HCT116 (cell line): Measurements from ENCODE around the gene ZNF652. TPM values are rescaled to one million over a fixed set of nuclear protein-coding genes. Genes with fewer than 3 reads are reported as not detected.

Source experiments
- ATAC-seq: fragments of 200-7000 bp; cut with Tn5 transposase; 2 replicates; pipeline ENCODE4 v1.9.1; 2020; ENCODE audit warnings: mild to moderate bottlenecking, moderate library complexity
- BruUV-seq: library from RNA; stranded (reverse); fragments of 400-500 nt; replicated peaks from 2 replicates; lab custom pipeline; 2021; lab: Mats Ljungman, UMichigan
- CTCF ChIA-PET: fragments of 300-600 bp; sonication (Branson Sonifier 250); formaldehyde crosslinking; loops from one replicate; lab custom pipeline; 2021; ENCODE audit warnings: antibody characterized with exemption; lab: Charles Lee
- POLR2A ChIA-PET: fragments of 300-600, 350-600 bp; sonication (Branson Sonifier 250); formaldehyde crosslinking; loops from one replicate; lab custom pipeline; 2021; ENCODE audit warnings: antibody characterized with exemption; lab: Charles Lee
- RAD21 ChIA-PET, 2 experiments: fragments of 300-600 bp; sonication (Branson Sonifier 250); formaldehyde crosslinking; loops; one replicate each; lab custom pipeline; 2023; ENCODE audit warnings: low total read pairs in 2 of 2; ENCODE audit not compliant: uncharacterized antibody in 2 of 2, unreplicated experiment in 2 of 2, low non-redundant PET in 1 of 2; lab: Charles Lee
- DNase-seq: peaks from one replicate; pipeline ENCODE4 v3.0.0-alpha.2; 2010; ENCODE audit warnings: low read depth, low spot score
- H2AFZ ChIP-seq: fragments of 200-600 bp; shearing (Covaris generic), sonication (generic); 2 replicates; pipeline ENCODE4 v1.6.1; 2017; ENCODE audit warnings: low read depth, mixed run types, mixed read lengths, antibody characterized with exemption, low read length; ENCODE audit not compliant: poor library complexity, severe bottlenecking
- H3K27ac ChIP-seq: 2 replicates; pipeline ENCODE4 v1.5.1; 2012; ENCODE audit warnings: low read depth, low read length
- H3K27me3 ChIP-seq: fragments of 200-600 bp; sonication (generic); 2 replicates; pipeline ENCODE4 v1.6.1; 2016; ENCODE audit warnings: mixed run types, low read length, mixed read lengths; ENCODE audit not compliant: insufficient read depth
- H3K36me3 ChIP-seq, 2 experiments: fragments of 200-500 bp in 1 of 2; fragments of 200-600 bp in 1 of 2; sonication (Bioruptor generic) in 1 of 2; sonication (generic) in 1 of 2; 2 replicates each; pipeline versions ENCODE4 v1.5.1 to v1.6.1; 2014 to 2016; ENCODE audit warnings: low read length in 2 of 2, inconsistent platforms in 1 of 2, mixed read lengths in 1 of 2, mixed run types in 1 of 2; ENCODE audit not compliant: insufficient read depth in 2 of 2, control insufficient read depth in 1 of 2
- H3K4me1 ChIP-seq, 2 experiments: fragments of 200-600 bp in 1 of 2; sonication (generic) in 1 of 2; 2 replicates each; pipeline versions ENCODE4 v1.5.1 to v1.6.1; 2012 to 2017; ENCODE audit warnings: low read length in 2 of 2, inconsistent platforms in 1 of 2, mild to moderate bottlenecking in 1 of 2, mixed read lengths in 1 of 2, mixed run types in 1 of 2, moderate library complexity in 1 of 2; ENCODE audit not compliant: insufficient read depth in 2 of 2, control insufficient read depth in 1 of 2
- H3K4me2 ChIP-seq: fragments of 200-600 bp; sonication (generic); 2 replicates; pipeline ENCODE4 v1.6.1; 2017; ENCODE audit warnings: mixed run types, low read length, mixed read lengths
- H3K4me3 ChIP-seq, 2 experiments: fragments of 200-600 bp in 1 of 2; sonication (generic) in 1 of 2; replicated peaks in 1 of 2; 2 replicates each; pipeline ENCODE4 v1.5.1; 2011 to 2016; ENCODE audit warnings: low read length in 2 of 2, control low read depth in 1 of 2, low read depth in 1 of 2, mild to moderate bottlenecking in 1 of 2, mixed read lengths in 1 of 2, mixed run types in 1 of 2
- H3K79me2 ChIP-seq: fragments of 200-600 bp; sonication (generic); 2 replicates; pipeline ENCODE4 v1.6.1; 2017; ENCODE audit warnings: mild to moderate bottlenecking, mixed run types, low read length, moderate library complexity, mixed read lengths; ENCODE audit not compliant: insufficient read depth
- H3K9ac ChIP-seq: fragments of 200-600 bp; sonication (generic); 2 replicates; pipeline ENCODE4 v1.6.1; 2016; ENCODE audit warnings: low read length, mixed read lengths
- H3K9me2 ChIP-seq: fragments of 200-600 bp; sonication (generic), shearing (Covaris generic); 2 replicates; pipeline ENCODE4 v1.6.1; 2017; ENCODE audit warnings: mixed run types, mild to moderate bottlenecking, moderate library complexity; ENCODE audit not compliant: insufficient read depth
- H3K9me3 ChIP-seq, 2 experiments: fragments of 200-500 bp in 1 of 2; fragments of 200-600 bp in 1 of 2; sonication (Bioruptor generic) in 1 of 2; sonication (generic) in 1 of 2; 2 replicates each; pipeline ENCODE4 v1.6.1; 2014 to 2017; ENCODE audit warnings: low read length in 2 of 2, mixed read lengths in 2 of 2, inconsistent platforms in 1 of 2, low read depth in 1 of 2, mild to moderate bottlenecking in 1 of 2, mixed run types in 1 of 2, moderate library complexity in 1 of 2; ENCODE audit not compliant: control insufficient read depth in 1 of 2, insufficient read depth in 1 of 2
- H4K20me1 ChIP-seq: fragments of 200-600 bp; sonication (generic), shearing (Covaris generic); 2 replicates; pipeline ENCODE4 v1.6.1; 2017; ENCODE audit warnings: mixed run types, mild to moderate bottlenecking, moderate library complexity; ENCODE audit not compliant: insufficient read depth
- CBX3 ChIP-seq: IDR thresholded peaks from 2 replicates; pipeline ENCODE4 v1.6.1; 2012; ENCODE audit warnings: low read depth
- ELF1 ChIP-seq: IDR thresholded peaks from 2 replicates; pipeline ENCODE4 v1.6.1; 2012; ENCODE audit warnings: low read depth, borderline replicate concordance
- MAX ChIP-seq: IDR thresholded peaks from 2 replicates; pipeline ENCODE4 v1.6.1; 2012
- RAD21 ChIP-seq: IDR thresholded peaks from 2 replicates; pipeline ENCODE4 v1.6.1; 2012; ENCODE audit warnings: low read depth, mild to moderate bottlenecking
- REST ChIP-seq: IDR thresholded peaks from 2 replicates; pipeline ENCODE4 v1.6.1; 2012; ENCODE audit warnings: low read depth
- SIN3A ChIP-seq: IDR thresholded peaks from 2 replicates; pipeline ENCODE4 v1.6.1; 2012; ENCODE audit warnings: low read depth
- SP1 ChIP-seq: IDR thresholded peaks from 2 replicates; pipeline ENCODE4 v1.6.1; 2012; ENCODE audit warnings: low read depth
- SRF ChIP-seq: IDR thresholded peaks from 2 replicates; pipeline ENCODE4 v1.6.1; 2012; ENCODE audit warnings: low read depth
- ZFX ChIP-seq: fragments of 450-650 bp; IDR thresholded peaks from 2 replicates; pipeline ENCODE4 v1.6.1; 2017
- intact Hi-C: fragments of 100-400 bp; cut with micrococcal nuclease; formaldehyde crosslinking; loops from 2 replicates; pipeline ENCODE4 v1.10.0; 2022
- total RNA-seq: library from RNA; stranded (reverse); gene quantifications from one replicate; pipeline ENCODE4 v1.2.1, GENCODE V29; 2021; ENCODE audit not compliant: unreplicated experiment

The ZNF652 gene
- total RNA-seq, 1 experiment from 2014 or later = 27.8 TPM

DNA sequence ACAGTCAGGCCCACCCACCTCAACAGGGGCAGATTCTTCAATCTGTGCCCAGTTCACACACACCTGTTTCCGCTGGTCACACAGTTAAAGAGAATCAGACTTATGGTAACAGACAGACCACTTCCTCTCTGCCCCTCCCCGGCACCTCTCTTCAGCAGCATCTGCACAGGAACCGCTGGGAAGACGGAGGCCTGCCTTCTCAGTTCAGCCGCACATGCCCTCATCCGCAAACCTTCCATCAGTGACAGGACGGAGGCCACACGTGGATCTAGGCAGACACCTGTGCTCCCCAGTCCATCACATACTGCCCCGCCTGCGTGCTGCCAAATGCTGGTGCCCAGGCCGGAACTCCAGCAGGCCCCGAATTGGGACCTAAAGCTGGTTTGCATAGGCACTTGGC is 42.3 kb upstream of the ZNF652 start (continued):
- TF ChIP-seq RAD21 = no peak

- H3K36me3 ChIP-seq = peaks cover 54 to 59% of the 10 kb centered on the region in 2 experiments
These were observed 41.7 kb upstream of the ZNF652 start for GRCh38 chr17:49403514-49404289.

More at GRCh38 chr17:49403514-49404289, 41.7 kb upstream of the ZNF652 start:
- Histone ChIP-seq H3K4me2 (no peak overlapping the region), H2AFZ (no peak overlapping the region), H3K9me3 (no peaks in the 10 kb centered on the region), H3K9me2 (no peaks in the 10 kb centered on the region), H4K20me1 (no peaks in the 10 kb centered on the region), H3K79me2 (peaks cover 18% of the 10 kb centered on the region; the same call in 1 of the 2 replicates), H3K27me3 (no peaks in the 10 kb centered on the region), H3K4me1 (peaks cover 0 to 3% of the 10 kb centered on the region in 2 experiments; a peak in 3 of 4 replicates), H3K27ac (no peak overlapping the region), H3K4me3 (no peak overlapping the region)
- POLR2A ChIA-PET = no interaction called here
- ATAC-seq = no peak
- BruUV-seq = no TSS peak
- RAD21 ChIA-PET = no interaction called here
- CTCF ChIA-PET = no interaction called here
- no peak for TF ChIP-seq ELF1
- no peak for TF ChIP-seq CBX3
- no peak for TF ChIP-seq SIN3A
- no peak for TF ChIP-seq ZFX
- TF ChIP-seq SRF = no peak
- no peak for TF ChIP-seq REST
- TF ChIP-seq SP1 = no peak
- TF ChIP-seq MAX = no peak
- TF ChIP-seq, all 23 proteins: peak for 0
- H3K9ac ChIP-seq = no peak overlapping the region
- intact Hi-C loops = no loop called here
- DNase-seq = no peak
